Measurements from ENCODE around the gene RALGPS2. TPM values are rescaled to one million over a fixed set of nuclear protein-coding genes. Genes with fewer than 3 reads are reported as not detected.

RALGPS2 gene
- total RNA-seq, 2 experiments from 2014 or later: 2.8 to 4.0 TPM

DNA sequence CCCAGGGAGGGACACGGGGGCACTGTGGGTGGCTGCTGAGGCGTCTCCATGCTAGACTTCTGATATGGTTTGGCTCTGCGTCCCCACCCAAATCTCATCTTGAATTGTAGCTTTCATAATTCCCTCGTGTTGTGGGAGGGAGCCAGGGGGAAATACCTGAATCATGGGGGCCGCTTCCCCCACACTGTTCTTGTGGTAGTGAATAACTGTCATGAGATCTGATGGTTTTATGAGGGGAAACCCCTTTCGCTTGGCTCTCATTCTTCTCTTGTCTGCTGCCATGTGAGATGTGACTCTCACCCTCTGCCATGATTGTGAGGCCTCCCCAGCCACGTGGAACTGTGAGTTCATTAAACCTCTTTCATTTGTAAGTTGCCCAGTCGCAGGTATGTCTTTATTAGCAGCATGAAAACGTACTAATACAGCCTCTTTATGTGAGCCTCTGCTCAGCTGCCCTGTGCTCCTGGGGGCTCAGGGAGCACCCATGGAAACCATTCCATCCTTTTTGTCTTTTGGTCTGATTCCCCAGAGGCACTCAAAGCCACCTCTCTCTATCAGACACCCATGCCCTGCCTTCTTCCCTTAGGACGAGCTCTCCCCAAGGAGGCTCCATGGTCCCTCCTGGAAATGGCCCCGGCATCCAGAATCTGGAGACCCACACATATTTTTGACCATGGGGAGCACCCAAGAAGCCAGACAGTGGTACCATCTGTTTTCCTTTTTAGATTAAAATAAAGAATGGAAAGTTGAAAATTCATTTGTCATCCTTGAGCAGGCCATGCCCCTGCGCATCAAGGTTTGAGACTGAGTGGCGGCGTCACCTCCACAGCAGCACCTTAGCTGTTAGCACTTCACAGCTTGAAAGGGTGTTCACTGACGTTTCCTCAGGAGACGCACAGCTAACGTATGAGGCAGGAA lies 234.8 kb downstream of the RALGPS2 start:
- intact Hi-C loops (cut with micrococcal nuclease): no loop called here
- H3K27me3 Mint-ChIP-seq (ENCODE audit: low read depth): peaks cover 2% of the 10 kb centered on the region
- DNase-seq: no peak
- no peaks in the 10 kb centered on the region for H3K4me1 Mint-ChIP-seq (ENCODE audit: low read depth)
- H3K36me3 Mint-ChIP-seq (ENCODE audit: low read depth): no peaks in the 10 kb centered on the region
- CTCF ChIA-PET: no interaction called here
- H3K9me3 Mint-ChIP-seq: peaks cover 7% of the 10 kb centered on the region
- H3K27ac Mint-ChIP-seq: no peak overlapping the region
- no peak overlapping the region for H3K4me3 Mint-ChIP-seq

DNA sequence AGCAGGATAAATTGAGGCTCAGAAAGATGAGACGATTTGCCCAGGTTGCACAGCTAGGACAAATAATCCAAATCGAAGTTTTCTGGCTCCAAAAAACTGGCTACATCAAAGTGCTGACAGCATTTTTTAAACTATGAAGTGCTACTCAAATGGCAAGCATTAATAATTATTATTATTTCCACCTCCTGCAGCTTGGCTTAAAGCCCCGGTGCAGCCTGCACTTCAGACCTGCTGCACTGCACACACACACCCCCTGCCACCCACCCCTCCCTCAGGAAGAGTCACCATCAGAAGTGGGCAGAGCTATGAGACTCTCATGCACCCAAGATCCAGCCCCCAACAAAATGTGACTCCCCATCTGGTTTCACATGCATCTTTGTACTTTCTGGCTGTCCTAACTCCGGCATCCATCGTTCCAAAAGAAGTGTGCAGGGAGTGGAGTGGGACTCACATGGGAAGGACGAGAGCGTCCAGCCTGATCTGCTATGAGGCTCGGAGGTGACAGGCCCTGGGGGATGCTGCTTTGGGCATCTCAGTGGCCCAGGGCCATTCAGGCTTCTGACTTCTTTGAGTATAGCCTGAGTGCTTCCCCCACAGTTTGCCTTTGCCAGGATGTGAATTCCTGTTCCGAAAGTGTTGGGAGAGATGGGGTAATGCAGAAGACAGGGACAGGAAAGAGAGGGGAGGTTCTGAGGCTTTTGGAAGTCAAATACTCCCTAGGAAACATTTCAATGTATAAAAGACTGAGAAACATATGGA lies 235.6 kb downstream of the RALGPS2 start:
- DNase-seq: no peak
- Mint-ChIP-seq H3K27ac (no peak overlapping the region), H3K27me3 (ENCODE audit: low read depth) (peaks cover 2% of the 10 kb centered on the region), H3K4me3 (no peak overlapping the region), H3K9me3 (peaks cover 8% of the 10 kb centered on the region), H3K4me1 (ENCODE audit: low read depth) (no peaks in the 10 kb centered on the region), H3K36me3 (ENCODE audit: low read depth) (no peaks in the 10 kb centered on the region)
- CTCF ChIA-PET: no interaction called here
- intact Hi-C loops (cut with micrococcal nuclease): no loop called here

DNA sequence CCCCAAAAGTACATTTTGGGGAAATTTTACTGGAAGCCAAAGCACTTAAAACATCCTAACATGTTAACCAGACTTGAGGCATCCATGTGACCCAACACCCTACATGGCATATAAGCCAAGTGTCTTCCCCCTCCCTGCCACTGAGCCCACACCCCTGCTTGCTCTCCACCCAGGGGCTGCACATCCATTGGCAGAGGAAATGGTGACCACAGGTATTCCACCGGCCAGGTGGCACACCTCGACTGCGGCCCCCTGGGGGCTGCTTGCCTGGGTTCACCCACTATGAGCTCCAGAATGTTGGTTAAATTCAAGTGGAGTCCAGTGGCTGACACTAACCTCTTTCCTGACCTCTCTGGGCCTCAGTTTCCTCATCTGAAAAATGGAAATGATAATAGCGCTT lies 236.3 kb downstream of the RALGPS2 start:
- no peaks in the 10 kb centered on the region for H3K4me1 Mint-ChIP-seq (ENCODE audit: low read depth)
- CTCF ChIA-PET: no interaction called here
- no peak for DNase-seq
- peaks cover 2% of the 10 kb centered on the region for H3K27me3 Mint-ChIP-seq (ENCODE audit: low read depth)
- H3K4me3 Mint-ChIP-seq: no peak overlapping the region
- intact Hi-C loops (cut with micrococcal nuclease): no loop called here
- H3K9me3 Mint-ChIP-seq: peaks cover 8% of the 10 kb centered on the region
- H3K27ac Mint-ChIP-seq: no peak overlapping the region
- no peaks in the 10 kb centered on the region for H3K36me3 Mint-ChIP-seq (ENCODE audit: low read depth)

DNA sequence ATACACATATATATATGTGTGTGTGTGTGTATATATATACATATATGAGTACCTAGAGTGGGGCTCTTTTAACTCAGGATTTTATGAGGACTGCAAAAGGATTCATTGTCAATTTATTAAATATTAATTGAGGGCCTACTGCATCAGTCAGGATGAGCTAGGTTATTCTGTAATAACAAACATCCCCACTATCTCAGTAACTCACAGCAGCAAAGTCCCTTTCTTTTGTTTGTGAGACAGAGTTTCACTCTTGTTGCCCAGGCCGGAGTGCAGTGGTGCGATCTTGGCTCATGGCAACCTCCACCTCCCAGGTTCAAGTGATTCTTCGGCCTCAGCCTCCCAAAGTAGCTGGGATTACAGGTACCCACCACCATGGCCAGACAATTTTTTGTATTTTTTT lies 236.8 kb downstream of the RALGPS2 start:
- CTCF ChIA-PET: no interaction called here
- peaks cover 2% of the 10 kb centered on the region for H3K27me3 Mint-ChIP-seq (ENCODE audit: low read depth)
- peaks cover 8% of the 10 kb centered on the region for H3K9me3 Mint-ChIP-seq
- no peak overlapping the region for H3K27ac Mint-ChIP-seq
- intact Hi-C loops (cut with micrococcal nuclease): no loop called here
- no peak for DNase-seq
- no peaks in the 10 kb centered on the region for H3K36me3 Mint-ChIP-seq (ENCODE audit: low read depth)
- no peaks in the 10 kb centered on the region for H3K4me1 Mint-ChIP-seq (ENCODE audit: low read depth)
- no peak overlapping the region for H3K4me3 Mint-ChIP-seq

DNA sequence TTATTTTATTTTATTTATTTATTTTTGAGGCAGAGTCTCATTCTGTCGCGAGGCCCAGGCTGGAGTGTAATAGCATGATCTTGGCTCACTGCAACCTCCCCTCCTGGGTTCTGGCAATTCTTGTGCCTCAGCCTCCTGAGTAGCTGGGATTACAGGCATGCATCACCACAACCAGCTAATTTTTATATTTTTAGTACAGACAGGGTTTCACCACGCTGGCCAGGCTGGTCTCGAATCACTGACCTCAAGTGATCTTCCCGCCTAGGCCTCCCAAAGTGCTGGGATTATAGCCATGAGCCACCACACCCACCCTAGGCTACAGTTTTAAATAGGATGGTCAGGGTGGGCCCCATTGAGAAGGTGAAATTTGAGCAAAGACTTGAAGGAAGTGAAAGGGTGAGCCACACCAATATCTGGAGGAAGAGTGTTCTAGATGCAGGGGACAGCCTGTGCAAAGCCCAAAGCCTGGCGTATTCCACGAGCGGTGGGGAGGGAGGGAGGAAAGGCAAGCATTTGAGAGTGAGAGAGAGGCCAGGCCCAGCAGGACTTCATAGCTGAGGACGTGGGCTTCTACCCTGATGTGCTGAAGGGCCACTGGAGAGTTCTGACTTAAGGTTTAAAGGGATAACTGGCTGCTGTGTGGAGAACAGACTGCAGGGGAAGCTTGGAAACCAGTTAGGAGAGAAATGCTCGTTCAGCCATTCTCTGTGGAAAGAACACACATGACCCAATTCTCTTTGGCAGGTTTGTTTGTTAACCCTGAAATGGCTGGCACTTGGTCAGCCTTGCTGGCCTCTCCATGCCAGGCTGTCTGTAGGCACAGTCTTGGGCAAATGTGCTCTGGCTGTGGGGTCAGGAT lies 238.0 kb downstream of the RALGPS2 start:
- Mint-ChIP-seq H3K9me3 (peaks cover 8% of the 10 kb centered on the region), H3K4me3 (no peak overlapping the region), H3K27ac (no peak overlapping the region), H3K36me3 (ENCODE audit: low read depth) (no peaks in the 10 kb centered on the region), H3K27me3 (ENCODE audit: low read depth) (peaks cover 2% of the 10 kb centered on the region), H3K4me1 (ENCODE audit: low read depth) (no peaks in the 10 kb centered on the region)
- intact Hi-C loops (cut with micrococcal nuclease): no loop called here
- CTCF ChIA-PET: no interaction called here
- DNase-seq: no peak

DNA sequence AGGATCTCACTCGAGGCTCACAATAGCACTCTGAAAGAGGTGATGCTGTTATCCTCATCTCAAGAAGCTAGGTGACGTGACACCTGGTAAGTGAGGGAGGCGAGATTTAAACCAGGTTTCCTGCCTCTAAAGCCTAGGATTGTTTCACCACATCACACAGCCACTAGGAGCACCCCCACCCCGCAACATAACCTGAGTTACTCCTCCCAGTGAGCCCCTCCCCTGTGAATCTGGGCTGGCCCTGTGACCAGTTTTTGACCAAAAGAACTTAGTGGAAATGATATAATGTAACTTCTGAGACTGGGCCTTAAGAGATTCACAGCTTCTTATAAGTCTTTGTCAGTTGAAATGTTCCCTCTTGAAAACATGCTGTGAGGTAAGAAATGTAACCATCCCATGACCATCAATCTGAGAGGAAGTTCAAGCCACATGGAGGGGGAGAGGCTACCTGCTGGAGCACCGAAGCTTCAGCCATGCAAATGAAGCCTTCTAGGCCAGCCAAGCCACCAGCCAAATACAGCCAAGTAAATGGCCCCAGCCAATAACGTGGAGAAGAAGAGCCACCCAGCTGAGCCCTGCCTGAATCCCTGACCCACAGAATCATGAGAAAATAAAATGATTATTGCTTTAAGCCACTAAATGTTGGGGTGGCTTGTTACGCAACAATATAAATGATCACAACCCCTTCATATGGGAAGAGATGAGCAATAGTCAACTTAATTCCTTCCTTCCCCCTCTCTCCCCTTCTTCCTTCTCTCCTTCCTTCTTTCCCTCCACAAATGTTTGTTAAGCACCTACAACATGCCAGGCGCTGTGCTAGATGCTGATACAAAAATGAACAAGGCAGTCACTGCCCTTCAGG lies 239.7 kb downstream of the RALGPS2 start:
- CTCF ChIA-PET: interaction anchor here (0.6 kb wide), 1 partner anchor 199 kb away, joined by 3 read pairs; no protein-coding TSS in a partner anchor
- Mint-ChIP-seq H3K27ac (no peak overlapping the region), H3K4me3 (no peak overlapping the region), H3K9me3 (peaks cover 7% of the 10 kb centered on the region), H3K27me3 (ENCODE audit: low read depth) (peaks cover 2% of the 10 kb centered on the region), H3K36me3 (ENCODE audit: low read depth) (no peaks in the 10 kb centered on the region), H3K4me1 (ENCODE audit: low read depth) (no peaks in the 10 kb centered on the region)
- intact Hi-C loops (cut with micrococcal nuclease): no loop called here
- DNase-seq: no peak

DNA sequence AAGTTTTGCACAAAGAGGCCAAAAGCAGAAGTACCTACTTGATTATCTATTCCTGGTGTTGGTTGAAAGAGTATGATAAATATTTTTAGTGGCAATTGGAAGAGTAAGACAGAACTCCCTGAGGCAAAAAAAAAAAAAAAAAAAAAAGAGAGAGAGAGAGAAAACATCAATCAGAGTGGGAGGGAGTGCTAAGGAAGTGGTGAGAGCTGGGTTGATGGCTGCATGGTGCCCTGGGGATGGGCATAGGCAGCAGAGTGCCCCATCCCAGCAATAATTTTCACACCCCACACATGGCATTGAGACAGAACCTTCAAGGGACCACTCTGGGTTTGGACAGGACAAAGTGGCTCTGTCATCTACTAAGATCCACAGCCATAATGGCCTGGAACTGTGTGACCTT lies 241.3 kb downstream of the RALGPS2 start:
- peaks cover 5% of the 10 kb centered on the region for H3K9me3 Mint-ChIP-seq
- H3K36me3 Mint-ChIP-seq (ENCODE audit: low read depth): no peaks in the 10 kb centered on the region
- H3K4me1 Mint-ChIP-seq (ENCODE audit: low read depth): no peaks in the 10 kb centered on the region
- CTCF ChIA-PET: no interaction called here
- DNase-seq: no peak
- H3K27me3 Mint-ChIP-seq (ENCODE audit: low read depth): peaks cover 2% of the 10 kb centered on the region
- no peak overlapping the region for H3K27ac Mint-ChIP-seq
- intact Hi-C loops (cut with micrococcal nuclease): no loop called here
- H3K4me3 Mint-ChIP-seq: no peak overlapping the region

DNA sequence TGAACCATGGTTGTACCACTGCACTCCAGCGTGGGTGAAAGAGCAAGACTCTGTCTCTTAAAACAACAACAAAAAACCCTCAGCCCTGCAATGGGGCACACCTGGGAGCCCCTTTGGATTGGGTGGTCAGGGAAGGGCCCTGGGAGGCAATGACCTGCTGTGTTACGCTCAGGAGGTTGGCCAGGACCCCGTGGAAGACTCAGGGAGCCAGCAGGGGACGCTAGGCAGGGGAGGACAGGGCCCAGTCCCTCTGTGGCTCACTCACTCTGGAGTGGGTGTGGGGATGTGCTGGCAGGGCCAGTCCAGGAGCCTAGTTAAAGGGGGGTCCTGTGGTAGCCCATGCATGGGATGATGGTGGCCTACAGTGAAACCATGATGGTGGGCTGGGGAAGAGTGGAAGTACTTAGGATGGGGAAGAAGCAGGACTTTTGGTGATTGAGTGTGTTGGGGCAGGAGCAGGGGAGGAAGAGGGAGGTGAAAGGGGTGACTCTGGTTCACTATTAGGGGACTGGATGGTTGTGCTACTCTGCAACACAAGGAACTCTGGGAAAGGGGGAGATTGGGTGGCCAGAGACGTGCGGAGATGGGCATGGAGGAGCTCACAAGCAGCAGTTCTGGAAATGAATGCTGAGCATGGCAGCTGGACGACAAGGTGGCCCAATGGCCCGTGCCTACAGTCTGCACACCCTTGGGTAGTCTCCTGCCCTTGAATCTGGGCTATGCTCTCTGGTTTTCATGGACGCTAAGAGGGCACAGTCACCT lies 244.4 kb downstream of the RALGPS2 start:
- H3K9me3 Mint-ChIP-seq: peaks cover 5% of the 10 kb centered on the region
- DNase-seq: no peak
- H3K27ac Mint-ChIP-seq: no peak overlapping the region
- intact Hi-C loops (cut with micrococcal nuclease): no loop called here
- H3K27me3 Mint-ChIP-seq (ENCODE audit: low read depth): peaks cover 4% of the 10 kb centered on the region
- no peaks in the 10 kb centered on the region for H3K4me1 Mint-ChIP-seq (ENCODE audit: low read depth)
- H3K36me3 Mint-ChIP-seq (ENCODE audit: low read depth): no peaks in the 10 kb centered on the region
- no peak overlapping the region for H3K4me3 Mint-ChIP-seq
- CTCF ChIA-PET: no interaction called here

DNA sequence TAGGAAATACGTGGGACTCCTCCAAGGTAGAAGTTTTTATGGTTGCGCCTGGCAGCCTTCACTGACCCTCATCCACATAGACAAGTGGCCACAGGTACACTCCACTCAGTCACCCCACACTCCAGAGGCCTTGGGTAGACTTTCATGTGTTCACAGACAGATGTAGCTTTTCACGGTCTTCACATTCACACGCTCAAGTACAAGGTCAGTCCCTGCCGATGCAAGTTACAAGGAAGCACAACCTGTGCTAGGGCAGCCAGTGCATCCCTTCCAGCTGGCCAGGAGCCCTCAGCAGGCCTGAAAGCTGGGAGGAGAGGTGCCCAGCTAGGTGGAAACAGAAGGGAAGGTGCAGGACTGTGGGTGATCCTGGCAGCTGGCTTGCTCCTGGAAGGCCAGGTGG lies 245.1 kb downstream of the RALGPS2 start:
- H3K4me1 Mint-ChIP-seq (ENCODE audit: low read depth): no peaks in the 10 kb centered on the region

More for the DNA sequence above, 245.1 kb downstream of the RALGPS2 start:
- peaks cover 6% of the 10 kb centered on the region for H3K27me3 Mint-ChIP-seq (ENCODE audit: low read depth)
- DNase-seq: no peak
- no peaks in the 10 kb centered on the region for H3K36me3 Mint-ChIP-seq (ENCODE audit: low read depth)
- no peak overlapping the region for H3K27ac Mint-ChIP-seq
- H3K9me3 Mint-ChIP-seq: no peaks in the 10 kb centered on the region
- intact Hi-C loops (cut with micrococcal nuclease): no loop called here
- CTCF ChIA-PET: interaction anchor here (0.6 kb wide), 1 partner anchor 35 kb away, joined by 3 read pairs; no protein-coding TSS in a partner anchor
- H3K4me3 Mint-ChIP-seq: no peak overlapping the region

Data from activated naive CD4-positive, alpha-beta T cell treated with anti-CD3 and anti-CD28 coated beads for 36 hours (primary cell).